Gastrocnemius medialis (tissue), 4 donors: ENCODE measurements around the gene VPS54.

Experiments used
- CTCF ChIP-seq, 5 experiments: fragments of 450-650 bp in 3 of 5; fragments of 200-600 bp in 2 of 5; sonication (generic) in 2 of 5; IDR thresholded peaks in 4 of 5; conservative IDR thresholded peaks in 1 of 5; 1 replicate in 4 of 5; 2 replicates in 1 of 5; pipeline ENCODE4 v1.5.1; 2016 to 2019; ENCODE audit warnings: antibody characterized with exemption in 5 of 5, mild to moderate bottlenecking in 3 of 5, moderate library complexity in 3 of 5
- POLR2A ChIP-seq, 2 donors: fragments of 450-650 bp; IDR thresholded peaks; one replicate each; pipeline ENCODE4 v1.6.1; 2017; ENCODE audit warnings: antibody characterized with exemption in 2 of 2, mild to moderate bottlenecking in 2 of 2, moderate library complexity in 2 of 2

DNA sequence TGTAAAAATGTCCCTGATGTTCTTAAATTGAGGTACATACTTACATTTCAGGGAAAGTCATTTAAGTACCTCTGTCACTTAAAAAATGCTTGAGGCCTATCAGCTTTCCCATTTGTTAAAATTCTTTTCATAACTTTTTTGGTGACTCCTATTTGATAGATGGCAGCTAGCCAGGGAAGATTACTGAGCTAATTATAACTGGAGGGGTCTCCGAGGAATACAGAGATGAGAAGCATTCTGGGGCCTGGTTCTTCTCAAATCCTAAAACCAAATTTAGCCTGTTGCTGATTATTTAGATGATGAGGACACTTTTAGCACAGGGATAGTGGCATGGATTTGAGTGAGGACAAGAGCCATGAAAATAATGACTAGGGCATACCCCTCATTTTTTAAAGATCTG lies 172.7 kb downstream of the VPS54 start:
- TF ChIP-seq CTCF (IDR thresholded peaks at IDR 0.05 in 4 of 5, conservative IDR thresholded peaks at IDR 0.05 in 1 of 5) (no peak), POLR2A (IDR thresholded peaks at IDR 0.05) (no peak)
